Inferior parietal cortex (tissue), 1 donor: Measurements from ENCODE around the gene UGGT2.
"Not testable (repeated sequence)": the region's sequence is repeated elsewhere in the genome, so short reads cannot be mapped to it uniquely, and the experiment has no call there.

Experiments used
- DNase-seq: peaks from one replicate; pipeline ENCODE4 v3.0.0-alpha.2; 2016; ENCODE audit errors: extremely low spot score

The UGGT2 gene

DNA sequence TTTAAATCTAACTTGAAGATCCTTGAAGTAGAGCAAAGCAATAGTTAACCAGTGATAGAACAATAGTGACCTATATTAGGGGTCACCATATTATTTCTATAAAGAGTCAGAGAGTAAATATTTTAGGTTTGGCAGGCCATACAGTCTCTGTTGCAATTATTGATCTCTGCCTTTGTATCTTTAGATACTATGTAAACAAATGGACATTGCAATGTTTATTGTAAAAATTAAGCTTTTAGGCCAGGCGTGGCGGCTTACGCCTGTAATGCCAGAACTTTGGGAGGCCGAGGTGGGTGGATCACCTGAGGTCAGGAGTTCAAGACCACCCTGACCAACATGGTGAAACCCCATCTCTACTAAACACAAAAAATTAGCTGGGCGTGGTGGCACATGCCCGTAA lies 80.5 kb downstream of the UGGT2 start:
- DNase-seq: not testable (repeated sequence)

DNA sequence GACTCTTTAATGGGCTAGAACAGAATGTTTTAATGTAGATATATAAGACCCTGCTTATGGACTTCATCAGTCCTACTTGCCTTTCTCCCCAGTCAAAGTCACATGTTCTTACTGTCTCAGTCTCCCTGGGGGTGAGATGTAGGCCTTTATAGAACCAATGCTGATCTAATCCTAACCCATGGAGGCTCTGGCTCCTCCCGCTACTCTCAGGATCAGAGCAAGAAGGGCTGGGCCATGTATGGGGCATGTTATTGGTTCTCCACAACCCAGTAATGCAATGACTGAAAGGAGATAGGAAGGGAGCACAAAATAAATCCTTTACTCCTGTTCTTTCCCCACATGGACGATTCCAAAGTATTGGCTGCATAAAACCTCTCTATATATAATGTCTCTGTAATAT lies 82.3 kb downstream of the UGGT2 start:
- no peak for DNase-seq

DNA sequence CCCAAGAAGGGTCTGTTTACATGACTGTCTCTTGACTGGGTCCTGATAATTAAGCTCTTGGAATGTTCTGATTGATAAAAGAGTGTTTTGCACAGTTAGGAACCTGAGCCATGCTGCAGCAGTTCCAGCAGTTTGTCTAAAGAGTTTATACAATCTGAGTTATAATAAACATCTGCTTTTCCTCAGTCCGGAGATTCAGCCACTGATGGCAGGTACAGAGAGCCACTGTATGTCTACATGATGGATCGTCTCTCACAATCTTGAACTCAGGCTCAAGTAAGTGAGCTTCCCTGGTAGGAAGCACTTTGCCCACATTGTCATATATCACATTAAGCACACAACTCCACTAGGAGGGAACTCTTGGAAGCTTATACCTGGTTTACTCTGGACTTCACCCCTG lies 84.3 kb downstream of the UGGT2 start:
- no peak for DNase-seq

GRCh38 chr13:95957331-95957730 lies 95.9 kb downstream of the UGGT2 start:
- DNase-seq: no peak

- no peak for DNase-seq
Measured at GRCh38 chr13:95956589-95957148, 96.5 kb downstream of the UGGT2 start.

GRCh38 chr13:95955719-95956118 lies 97.5 kb downstream of the UGGT2 start:
- DNase-seq: no peak

- DNase-seq: no peak
Measured at GRCh38 chr13:95955255-95955654, 97.9 kb downstream of the UGGT2 start.

GRCh38 chr13:95954266-95954665 lies 98.9 kb downstream of the UGGT2 start:
- DNase-seq: no peak

GRCh38 chr13:95950103-95950502 lies 103.1 kb downstream of the UGGT2 start:
- no peak for DNase-seq

DNA sequence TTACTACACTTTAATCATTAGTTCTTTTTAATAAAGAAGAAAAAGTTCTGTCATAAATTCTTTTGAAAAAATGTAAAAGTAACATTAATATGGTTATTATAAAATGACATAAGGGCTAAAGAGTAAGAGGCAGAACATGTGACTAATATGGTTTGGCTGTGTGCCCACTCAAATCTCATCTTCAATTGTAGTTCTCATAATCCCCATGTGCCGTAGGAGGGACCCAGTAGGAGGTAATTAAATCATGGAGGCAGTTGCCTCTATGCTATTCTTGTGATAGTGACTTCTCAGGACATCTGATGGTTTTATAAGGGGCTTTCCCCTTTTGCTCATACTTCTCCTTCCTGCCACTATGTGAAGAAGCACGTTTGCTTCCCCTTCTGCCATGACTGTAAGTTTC lies 104.5 kb downstream of the UGGT2 start:
- DNase-seq: no peak

GRCh38 chr13:95937714-95938320 lies 115.4 kb downstream of the UGGT2 start:
- DNase-seq: no peak

GRCh38 chr13:95931300-95932025 lies 121.7 kb downstream of the UGGT2 start:
- DNase-seq: no peak

GRCh38 chr13:95929430-95929829 lies 123.8 kb downstream of the UGGT2 start:
- DNase-seq: no peak

GRCh38 chr13:95928367-95928906 lies 124.8 kb downstream of the UGGT2 start:
- DNase-seq: not testable (repeated sequence)

DNA sequence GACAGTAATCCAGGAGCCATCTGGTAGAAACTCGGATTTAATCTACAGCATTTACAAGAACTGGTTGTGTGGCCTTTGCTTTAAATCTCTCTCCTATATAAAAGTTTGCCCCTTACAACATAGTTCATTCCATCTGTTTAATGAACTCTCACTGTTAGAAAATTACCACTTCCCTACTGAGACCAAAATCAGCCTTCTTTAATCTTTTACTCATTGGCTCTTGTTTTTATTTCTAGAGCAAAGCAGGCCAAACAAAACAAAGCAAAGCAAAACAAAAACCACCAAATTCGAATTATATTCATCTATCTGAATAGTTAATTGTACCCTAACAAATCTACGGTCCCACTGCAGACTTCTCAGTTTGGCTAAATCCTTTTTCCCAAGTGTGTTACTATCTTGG lies 127.0 kb downstream of the UGGT2 start:
- peak; percentile 5 for DNase-seq

DNA sequence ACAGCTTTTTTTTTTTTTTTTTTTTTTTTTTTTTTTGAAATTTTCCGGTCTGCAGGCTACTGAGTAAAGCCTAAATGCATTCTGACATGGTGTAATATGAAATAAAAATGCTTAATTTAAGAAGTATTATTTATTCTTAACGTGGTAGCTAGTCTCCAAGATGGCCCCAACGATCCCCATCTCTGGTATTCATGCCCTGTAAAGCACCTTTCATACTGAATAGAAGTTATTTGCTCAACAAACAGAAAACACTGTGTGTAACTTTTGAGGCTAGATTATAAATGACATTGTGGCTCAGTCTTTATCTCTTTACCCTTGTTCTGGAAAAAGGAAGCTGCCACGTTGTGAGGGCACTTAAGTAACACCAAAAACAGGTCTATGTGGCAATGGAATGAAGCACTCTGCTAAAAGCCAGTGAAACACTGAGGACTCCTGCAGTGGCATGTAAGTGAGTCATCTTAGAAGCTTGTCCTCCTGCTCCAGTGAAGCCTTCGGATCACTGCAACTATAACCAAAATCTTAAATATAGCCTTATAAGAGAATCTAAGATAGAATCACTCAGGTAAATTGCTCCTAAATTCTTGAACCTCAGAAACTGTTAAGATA lies 128.7 kb downstream of the UGGT2 start:
- DNase-seq: no peak

DNA sequence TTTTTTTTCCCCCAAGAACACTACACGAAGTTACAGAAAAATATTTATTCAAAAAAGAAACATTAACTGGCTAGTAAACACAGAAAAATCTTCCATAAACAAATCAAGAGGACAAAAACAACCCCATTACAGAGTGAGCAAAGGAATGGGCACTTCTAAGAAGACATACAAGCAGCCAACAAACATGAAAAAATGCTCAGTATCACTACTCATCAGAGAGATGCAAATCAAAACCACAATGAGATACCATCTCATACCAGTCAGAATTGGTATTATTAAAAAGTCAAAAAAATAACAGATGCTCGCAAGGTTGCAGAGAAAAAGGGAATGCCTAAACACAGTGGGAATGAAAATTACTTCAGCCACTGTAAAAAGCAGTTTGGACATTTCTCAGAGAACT lies 131.7 kb downstream of the UGGT2 start:
- no peak for DNase-seq

GRCh38 chr13:95920485-95920884 lies 132.7 kb downstream of the UGGT2 start:
- no peak for DNase-seq

- DNase-seq: no peak
Measured at GRCh38 chr13:95918860-95919259, 134.3 kb downstream of the UGGT2 start.

- no peak for DNase-seq
Measured at GRCh38 chr13:95914991-95915501, 138.2 kb downstream of the UGGT2 start.

DNA sequence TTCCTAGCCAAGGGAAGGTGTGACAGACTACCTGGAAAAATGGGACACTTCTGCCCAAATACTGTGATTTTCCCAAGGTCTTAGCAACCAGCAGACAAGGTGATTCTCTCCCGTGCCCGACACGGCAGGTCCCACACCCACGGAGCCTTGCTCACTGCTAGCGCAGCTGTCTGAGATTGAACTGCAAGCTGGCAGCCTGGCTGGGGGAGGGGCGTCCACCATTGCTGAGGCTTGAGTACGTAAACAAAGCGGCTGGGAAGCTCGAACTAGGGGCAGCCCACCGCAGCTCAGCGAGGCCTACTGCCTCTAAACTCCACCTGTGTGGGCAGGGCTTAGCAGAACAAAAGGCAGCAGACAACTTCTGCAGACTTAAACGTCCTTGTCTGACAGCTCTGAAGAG lies 146.2 kb downstream of the UGGT2 start:
- no peak for DNase-seq

- DNase-seq: no peak
Measured at GRCh38 chr13:95903569-95903968, 149.6 kb downstream of the UGGT2 start.
